AG04449 (cell line): Measurements from ENCODE around the gene OXCT1.
"Not testable (repeated sequence)": the region's sequence is repeated elsewhere in the genome, so short reads cannot be mapped to it uniquely, and the experiment has no call there.

Experiments used
- CTCF ChIA-PET: fragments of 350-600 bp; formaldehyde crosslinking; extraction: SDS; loops from one replicate; lab custom pipeline; 2021; ENCODE audit warnings: antibody characterized with exemption; lab: Yijun Ruan, JAX
- POLR2A ChIA-PET: fragments of 400-600, 350-600 bp; formaldehyde crosslinking; extraction: SDS; loops from one replicate; lab custom pipeline; 2020; ENCODE audit warnings: antibody characterized with exemption, inconsistent platforms; lab: Yijun Ruan, JAX
- DNase-seq: peaks from one replicate; pipeline ENCODE4 v3.0.0-alpha.2; 2010; ENCODE audit warnings: low read depth, low spot score
- H3K4me3 ChIP-seq: 2 replicates; pipeline ENCODE4 v1.5.1; 2011; ENCODE audit warnings: low read depth, mild to moderate bottlenecking, control low read depth, low read length
- CTCF ChIP-seq: IDR thresholded peaks from one replicate; pipeline ENCODE4 v1.5.1; 2011; ENCODE audit warnings: mild to moderate bottlenecking, moderate library complexity, low read length, control low read depth, inconsistent platforms; ENCODE audit not compliant: insufficient read depth; ENCODE audit errors: missing control alignments

Gene OXCT1

GRCh38 chr5:41848983-41849382 is 21.2 kb downstream of the OXCT1 start:
- no peak for DNase-seq
- H3K4me3 ChIP-seq = no peak overlapping the region
- no peak for TF ChIP-seq CTCF
- POLR2A ChIA-PET = no interaction called here
- CTCF ChIA-PET = interaction anchor here (0.6 to 1.4 kb wide), 3 partner anchors 11 to 919 kb away, joined by 3 read pairs; no protein-coding TSS in a partner anchor

- H3K4me3 ChIP-seq, POLR2A ChIA-PET, DNase-seq: not testable (repeated sequence)
- CTCF ChIA-PET = interaction anchor here (0.8 to 9.7 kb wide), 6 partner anchors 8 to 150 kb away, joined by 3 to 171 read pairs (median 10); no protein-coding TSS in a partner anchor
Observed at GRCh38 chr5:41845751-41846150, 24.5 kb downstream of the OXCT1 start.

- TF ChIP-seq CTCF = no peak
- H3K4me3 ChIP-seq = no peak overlapping the region
- no peak for DNase-seq
- ChIA-PET POLR2A (no interaction called here), CTCF (interaction anchor here (1.0 to 9.7 kb wide), 20 partner anchors 9 to 940 kb away, joined by 3 to 171 read pairs (median 10); no protein-coding TSS in a partner anchor)
Observed at GRCh38 chr5:41844502-41844901, 25.7 kb downstream of the OXCT1 start.

GRCh38 chr5:41843456-41844370 is 26.5 kb downstream of the OXCT1 start:
- peak; percentile 43 for TF ChIP-seq CTCF
- H3K4me3 ChIP-seq = no peak overlapping the region
- ChIA-PET CTCF (interaction anchor here (0.7 to 9.7 kb wide), 43 partner anchors 8 to 939 kb away, joined by 3 to 171 read pairs (median 4); no protein-coding TSS in a partner anchor), POLR2A (no interaction called here)
- peak; percentile 10 for DNase-seq

- no peak for DNase-seq
- no peak for TF ChIP-seq CTCF
- no peak overlapping the region for H3K4me3 ChIP-seq
- ChIA-PET POLR2A (no interaction called here), CTCF (interaction anchor here (0.6 to 9.7 kb wide), 36 partner anchors 8 to 1002 kb away, joined by 3 to 171 read pairs (median 4); no protein-coding TSS in a partner anchor)
Observed at GRCh38 chr5:41842777-41843176, 27.4 kb downstream of the OXCT1 start.

GRCh38 chr5:41841325-41841724 is 28.9 kb downstream of the OXCT1 start:
- H3K4me3 ChIP-seq = no peak overlapping the region
- DNase-seq = no peak
- CTCF ChIA-PET = interaction anchor here (0.6 to 9.7 kb wide), 9 partner anchors 9 to 571 kb away, joined by 3 to 171 read pairs (median 3); no protein-coding TSS in a partner anchor
- no peak for TF ChIP-seq CTCF
- POLR2A ChIA-PET = no interaction called here
